GM19328 (cell line): ENCODE measurements around the gene CPEB3.
"Not testable (repeated sequence)": the region's sequence is repeated elsewhere in the genome, so short reads cannot be mapped to it uniquely, and the experiment has no call there.

Experiments
- ATAC-seq: cut with Tn5 transposase; IDR thresholded peaks from one replicate; pipeline ENCODE4 v1.9.1; 2021; ENCODE audit warnings: mild to moderate bottlenecking, moderate library complexity; ENCODE audit not compliant: unreplicated experiment

CPEB3 gene

DNA sequence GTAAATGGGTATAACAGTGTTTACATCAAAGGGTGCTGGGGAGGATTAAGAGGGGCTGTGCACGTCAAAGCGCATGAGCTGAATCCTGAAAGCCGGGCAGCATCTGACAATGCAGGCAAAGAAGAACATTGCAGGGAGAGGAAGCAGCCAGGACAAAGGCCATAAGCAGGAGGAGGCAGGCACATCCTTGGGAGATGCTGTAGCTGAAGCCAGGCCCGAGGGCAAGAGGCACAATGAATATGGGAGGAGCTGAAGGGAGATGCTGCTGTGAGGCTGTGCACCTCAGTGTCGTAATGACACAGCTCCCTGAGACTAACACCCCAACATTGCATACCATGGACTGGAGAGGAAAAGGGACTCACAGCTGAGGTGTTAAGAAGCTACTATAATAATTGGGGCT lies 238.1 kb downstream of the CPEB3 start:
- no peak for ATAC-seq

- ATAC-seq, result no peak
These were observed 238.8 kb downstream of the CPEB3 start for GRCh38 chr10:92052088-92052487.

DNA sequence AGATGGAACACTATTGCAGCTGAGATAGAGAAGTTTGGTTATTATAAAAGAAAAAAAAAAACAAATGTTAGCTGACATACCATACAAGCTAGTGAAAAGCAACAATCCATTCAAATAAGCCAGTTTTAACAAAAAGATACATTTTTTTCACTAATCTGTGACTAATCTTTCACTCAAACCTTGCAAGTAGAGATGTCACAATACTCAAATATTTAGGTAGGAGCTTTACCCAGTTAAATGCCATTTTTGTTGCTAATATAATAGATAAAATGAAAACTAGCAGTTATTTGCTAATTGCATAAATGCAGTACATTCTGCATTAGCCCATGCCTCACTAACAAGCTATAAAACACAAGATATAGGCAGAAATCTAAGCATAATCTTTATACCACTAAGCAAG lies 243.7 kb downstream of the CPEB3 start:
- no peak for ATAC-seq

GRCh38 chr10:92045641-92046106 lies 245.2 kb downstream of the CPEB3 start:
- ATAC-seq, result no peak

DNA sequence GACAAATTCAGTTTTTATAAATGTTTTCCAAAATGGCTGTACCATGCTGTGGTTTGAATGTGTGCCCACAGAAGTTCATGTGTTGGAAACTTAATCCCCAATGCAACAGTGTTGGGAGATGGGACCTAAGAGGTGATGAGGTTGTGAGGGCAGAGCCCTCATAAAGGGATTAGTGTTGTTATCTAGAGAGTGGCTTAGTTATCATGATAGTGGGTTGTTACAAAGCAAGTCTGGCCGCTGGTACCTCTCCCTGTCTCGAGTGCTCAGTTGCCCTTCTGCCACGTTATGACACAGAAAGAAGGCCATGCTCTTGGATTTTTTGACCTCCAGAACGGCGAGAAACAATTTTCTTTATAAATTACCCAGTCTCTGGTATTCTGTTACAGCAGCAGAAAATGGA lies 248.3 kb downstream of the CPEB3 start:
- no peak for ATAC-seq

DNA sequence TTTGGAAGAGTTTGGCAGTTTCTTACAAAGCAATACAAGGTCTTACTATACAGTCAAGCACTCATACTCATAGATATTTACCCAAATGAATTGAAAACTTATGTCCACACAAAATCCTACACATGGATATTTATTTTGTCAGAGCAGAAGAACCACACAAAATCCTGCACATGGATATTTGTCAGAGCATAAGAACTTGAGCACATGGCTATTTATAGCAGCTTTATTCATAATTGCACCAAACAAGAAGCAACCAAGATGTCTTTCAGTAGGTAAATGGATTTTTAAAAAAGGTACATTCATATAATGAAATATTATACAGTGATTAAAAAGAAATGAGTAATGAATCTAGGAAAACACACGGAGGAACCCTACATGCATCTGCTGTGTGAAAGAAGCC lies 251.9 kb downstream of the CPEB3 start:
- ATAC-seq, result no peak

DNA sequence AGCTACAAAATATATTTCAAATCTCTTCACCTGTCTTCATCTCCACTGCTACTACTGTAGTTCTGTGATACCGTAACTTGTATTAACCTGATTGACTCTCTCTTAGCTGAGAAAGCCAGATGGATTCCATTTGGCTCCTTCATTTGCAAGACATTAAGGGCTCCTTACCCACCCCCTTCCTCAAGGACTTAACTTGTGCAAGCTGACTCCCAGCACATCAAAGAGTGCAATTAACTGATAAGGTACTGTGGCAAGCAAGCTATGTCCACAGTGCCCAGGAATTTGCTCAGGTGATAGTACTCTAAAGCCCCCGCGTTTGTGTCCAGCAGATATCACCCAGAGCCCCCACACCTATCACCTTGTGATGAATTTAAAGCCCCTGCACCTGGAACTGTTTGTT lies 257.8 kb downstream of the CPEB3 start:
- not testable (repeated sequence) for ATAC-seq

GRCh38 chr10:92031580-92031979 lies 259.3 kb downstream of the CPEB3 start:
- ATAC-seq, result no peak

GRCh38 chr10:92027141-92027540 lies 263.7 kb downstream of the CPEB3 start:
- ATAC-seq, result no peak

DNA sequence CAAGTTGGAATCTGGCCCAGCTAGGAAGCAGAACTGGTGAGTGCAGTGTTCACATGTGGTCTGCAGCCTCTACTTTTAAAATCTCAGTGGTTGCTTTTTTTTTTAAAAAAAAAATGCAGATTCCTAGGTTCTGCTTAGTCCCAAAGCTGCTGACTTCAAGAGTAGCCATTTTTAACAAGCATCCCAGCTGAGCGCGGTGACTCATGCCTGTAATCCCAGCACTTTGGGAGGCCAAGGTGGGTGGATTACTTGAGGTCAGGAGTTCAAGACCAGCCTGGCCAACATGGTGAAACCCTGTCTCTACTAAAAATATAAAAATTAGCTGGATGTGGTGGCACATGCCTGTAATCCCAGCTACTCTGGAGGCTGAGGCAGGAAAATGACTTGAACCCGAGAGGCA lies 265.5 kb downstream of the CPEB3 start:
- ATAC-seq, result not testable (repeated sequence)

- ATAC-seq, result no peak
These were observed 266.2 kb downstream of the CPEB3 start for GRCh38 chr10:92024700-92025099.

DNA sequence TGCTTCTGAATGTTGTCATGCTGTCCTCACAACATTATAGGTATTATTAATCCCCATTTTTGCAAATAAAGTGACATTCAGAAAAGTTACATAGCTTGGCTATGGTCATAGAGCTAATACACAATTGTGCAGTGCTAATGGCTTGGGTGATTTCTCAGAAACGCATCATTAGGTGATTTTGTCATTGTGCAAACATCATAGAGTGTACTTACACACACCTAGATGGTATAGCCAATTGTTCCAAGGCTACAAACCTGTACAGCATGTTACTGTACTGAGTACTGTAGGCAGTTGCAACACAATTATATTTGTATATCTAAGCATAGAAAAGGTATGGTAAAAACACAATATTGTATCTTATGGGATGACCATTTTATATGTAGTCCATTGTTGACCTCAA lies 276.3 kb downstream of the CPEB3 start:
- ATAC-seq, result no peak

DNA sequence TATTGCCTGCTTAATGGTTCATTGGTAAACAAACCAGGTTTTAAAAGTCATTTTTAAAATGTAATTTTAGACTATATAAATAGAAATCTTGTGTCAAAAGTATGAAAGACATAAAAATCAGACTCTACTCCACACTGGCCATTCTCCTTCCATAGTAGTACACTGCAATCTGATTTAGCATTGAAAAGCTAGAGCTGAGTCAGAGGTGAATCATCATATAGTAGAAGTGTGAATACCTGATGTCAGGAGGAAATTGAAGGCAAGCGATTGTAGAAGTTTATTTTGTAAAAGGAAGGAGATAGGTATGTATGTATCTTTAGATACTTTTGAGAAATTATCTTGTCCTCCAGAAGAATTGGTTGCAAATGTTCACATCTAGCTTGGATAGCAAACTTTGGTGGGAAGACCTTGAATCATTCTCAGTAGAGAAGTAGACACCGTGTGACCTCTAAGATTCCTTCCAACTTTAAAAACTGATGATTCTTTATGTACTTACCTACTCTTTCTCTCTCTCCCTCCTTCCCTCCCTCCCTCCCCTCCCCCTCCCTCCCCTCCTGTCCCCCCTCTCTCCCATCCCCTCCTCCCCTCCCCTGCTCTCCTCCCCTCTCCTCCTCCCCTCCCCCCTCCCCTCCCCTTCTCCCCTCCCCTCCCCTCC lies 279.2 kb downstream of the CPEB3 start:
- ATAC-seq, result no peak

- ATAC-seq, result no peak
These were observed 280.7 kb downstream of the CPEB3 start for GRCh38 chr10:92010047-92010735.

DNA sequence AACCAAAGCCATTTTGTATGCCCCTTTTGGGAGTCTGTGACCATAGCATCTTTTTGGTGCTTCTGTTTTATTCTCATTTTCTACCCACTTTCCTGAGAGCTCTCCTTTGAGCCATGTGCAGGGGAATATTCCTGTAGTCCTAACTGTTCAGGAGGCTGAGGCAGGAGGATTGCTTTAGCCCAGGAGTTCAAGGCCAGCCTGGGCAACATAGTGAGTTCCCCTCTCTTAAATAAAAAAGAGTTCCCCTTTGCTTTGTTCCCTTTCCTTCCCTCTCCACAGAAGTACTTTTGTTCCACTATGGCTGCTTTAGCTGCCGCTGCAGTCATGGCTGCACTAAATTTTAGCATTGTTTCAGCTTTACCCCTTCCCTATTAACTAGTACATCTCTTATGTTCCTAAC lies 281.4 kb downstream of the CPEB3 start:
- no peak for ATAC-seq

DNA sequence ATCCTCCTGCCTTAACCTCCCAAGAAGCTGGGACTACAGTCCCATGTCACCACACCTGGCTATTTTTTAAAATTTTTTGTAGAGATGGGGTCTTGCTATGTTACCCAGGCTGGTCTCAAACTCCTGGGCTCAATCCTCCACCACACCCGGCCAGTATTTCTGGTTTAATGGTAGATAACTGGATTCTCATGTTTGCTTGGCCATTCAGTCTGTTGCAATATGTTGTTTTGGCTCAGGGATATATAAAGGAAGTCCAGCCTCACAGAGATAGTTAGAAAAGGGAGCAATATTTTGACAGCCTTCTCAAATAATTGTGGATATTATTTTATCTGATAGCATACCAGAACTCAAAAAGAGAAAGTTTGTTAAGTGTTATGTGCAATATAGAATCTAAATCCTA lies 284.9 kb downstream of the CPEB3 start:
- ATAC-seq, result no peak

DNA sequence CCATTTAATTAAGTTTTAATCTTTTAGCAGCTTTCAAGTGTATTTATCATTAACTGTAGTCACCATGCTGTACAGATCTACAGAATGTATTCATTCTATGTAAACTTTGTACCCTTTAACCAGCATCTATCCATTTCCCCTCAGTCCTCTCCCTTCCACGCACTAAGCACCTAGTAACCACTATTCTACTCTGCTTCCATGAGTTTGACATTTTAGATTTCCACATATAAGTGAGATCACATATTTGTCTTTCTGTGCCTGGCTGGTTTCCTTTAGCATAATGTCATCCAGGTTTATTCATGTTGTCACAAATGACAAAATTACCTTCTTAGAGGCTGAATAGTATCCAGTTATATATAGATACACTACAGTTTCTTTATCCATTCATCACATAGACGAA lies 287.6 kb downstream of the CPEB3 start:
- no peak for ATAC-seq

DNA sequence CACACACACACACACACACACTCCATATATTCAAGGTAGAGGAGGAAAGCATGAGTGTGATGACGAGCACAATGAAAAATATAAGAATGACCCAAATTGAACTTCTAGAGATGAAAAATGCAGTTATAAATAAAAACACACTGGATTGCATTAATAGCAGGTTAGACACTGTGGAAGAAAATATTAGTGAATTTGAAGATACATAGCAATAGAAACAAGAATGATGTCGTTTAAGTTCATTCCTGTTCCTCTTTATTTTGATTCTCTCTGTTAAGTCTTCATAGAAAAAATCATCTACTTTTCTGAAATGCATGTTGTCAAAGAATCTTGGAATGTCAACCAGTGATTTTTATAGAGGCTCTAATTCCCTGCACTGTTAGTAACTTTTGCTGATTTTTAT lies 288.9 kb downstream of the CPEB3 start:
- no peak for ATAC-seq

DNA sequence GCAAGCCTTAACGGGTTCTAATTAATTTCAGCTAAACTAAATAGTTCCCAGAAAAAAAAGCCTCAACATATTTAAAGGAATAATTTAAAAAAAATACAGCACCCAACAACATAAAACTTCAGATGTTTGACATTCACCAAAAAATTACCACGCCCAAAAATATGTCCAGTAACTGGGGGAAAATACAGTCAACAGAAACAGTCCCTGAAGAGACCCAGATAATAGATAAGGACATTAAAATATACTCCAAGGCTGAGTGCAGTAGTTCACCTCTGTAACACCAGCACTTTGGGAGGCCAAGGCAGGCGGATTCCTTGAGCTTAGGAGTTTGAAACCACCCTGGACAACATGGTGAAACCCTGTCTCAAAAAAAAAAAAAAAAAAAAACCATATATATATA lies 289.3 kb downstream of the CPEB3 start:
- ATAC-seq, result no peak
